HEK293 (cell line): ENCODE results near the gene AURKAIP1.

Experiments
- BCL11B ChIP-seq: fragments of 450-650 bp; formaldehyde crosslinking; IDR thresholded peaks from 2 replicates; pipeline ENCODE4 v1.5.1; 2016; ENCODE audit warnings: low read depth, missing biosample characterization, missing genetic modification characterization
- GLIS2 ChIP-seq: fragments of 450-650 bp; formaldehyde crosslinking; IDR thresholded peaks from 2 replicates; pipeline ENCODE4 v1.5.1; 2016; ENCODE audit warnings: missing biosample characterization, missing genetic modification characterization
- KLF8 ChIP-seq: fragments of 450-650 bp; formaldehyde crosslinking; IDR thresholded peaks from 2 replicates; pipeline ENCODE4 v1.5.1; 2016; ENCODE audit warnings: missing biosample characterization, missing genetic modification characterization
- ZEB2 ChIP-seq: fragments of 450-650 bp; formaldehyde crosslinking; IDR thresholded peaks from 2 replicates; pipeline ENCODE4 v1.5.1; 2016; ENCODE audit warnings: missing biosample characterization, missing genetic modification characterization
- ZNF140 ChIP-seq: fragments of 450-650 bp; formaldehyde crosslinking; IDR thresholded peaks from 2 replicates; pipeline ENCODE4 v1.5.1; 2016; ENCODE audit warnings: missing biosample characterization, missing genetic modification characterization
- ZNF202 ChIP-seq: fragments of 450-650 bp; formaldehyde crosslinking; IDR thresholded peaks from 2 replicates; pipeline ENCODE4 v1.5.1; 2016; ENCODE audit warnings: missing biosample characterization, missing genetic modification characterization, borderline replicate concordance
- ZNF266 ChIP-seq: fragments of 450-650 bp; formaldehyde crosslinking; IDR thresholded peaks from 2 replicates; pipeline ENCODE4 v1.5.1; 2016; ENCODE audit warnings: missing biosample characterization, missing genetic modification characterization, low read depth
- ZNF292 ChIP-seq: fragments of 450-650 bp; formaldehyde crosslinking; IDR thresholded peaks from 2 replicates; pipeline ENCODE4 v1.5.1; 2016; ENCODE audit warnings: low read depth, missing biosample characterization, missing genetic modification characterization, borderline replicate concordance
- ZNF521 ChIP-seq: fragments of 450-650 bp; formaldehyde crosslinking; IDR thresholded peaks from 2 replicates; pipeline ENCODE4 v1.5.1; 2017; ENCODE audit warnings: missing biosample characterization, mild to moderate bottlenecking, missing genetic modification characterization
- ZNF555 ChIP-seq: fragments of 450-650 bp; formaldehyde crosslinking; conservative IDR thresholded peaks from 2 replicates; pipeline ENCODE4 v1.5.1; 2017; ENCODE audit warnings: missing biosample characterization, mild to moderate bottlenecking, missing genetic modification characterization, inconsistent platforms
- ZNF558 ChIP-seq: fragments of 450-650 bp; formaldehyde crosslinking; IDR thresholded peaks from 2 replicates; pipeline ENCODE4 v1.5.1; 2016; ENCODE audit warnings: missing biosample characterization, missing genetic modification characterization
- ZNF658 ChIP-seq: fragments of 450-650 bp; formaldehyde crosslinking; IDR thresholded peaks from 2 replicates; pipeline ENCODE4; 2016; ENCODE audit warnings: missing biosample characterization, missing genetic modification characterization
- ZNF670 ChIP-seq: fragments of 450-650 bp; formaldehyde crosslinking; IDR thresholded peaks from 2 replicates; pipeline ENCODE4 v1.5.1; 2016; ENCODE audit warnings: missing biosample characterization, missing genetic modification characterization, low read depth
- ZNF843 ChIP-seq: fragments of 450-650 bp; formaldehyde crosslinking; IDR thresholded peaks from 2 replicates; pipeline ENCODE4 v1.5.1; 2016; ENCODE audit warnings: missing biosample characterization, missing genetic modification characterization
- ZSCAN30 ChIP-seq: fragments of 450-650 bp; IDR thresholded peaks from 2 replicates; pipeline ENCODE4 v1.5.1; 2018; ENCODE audit warnings: missing biosample characterization, mild to moderate bottlenecking, missing genetic modification characterization, moderate library complexity
- TF ChIP-seq, protein P1 (sequence below): fragments of 450-650 bp; formaldehyde crosslinking; IDR thresholded peaks from 2 replicates; pipeline ENCODE4 v1.5.1; 2017; ENCODE audit warnings: missing biosample characterization, missing genetic modification characterization
- TF ChIP-seq, protein P2 (sequence below): fragments of 450-650 bp; formaldehyde crosslinking; IDR thresholded peaks from 2 replicates; pipeline ENCODE4 v1.5.1; 2017; ENCODE audit warnings: missing biosample characterization, mild to moderate bottlenecking, missing genetic modification characterization, moderate library complexity
- TF ChIP-seq, protein P3 (sequence below): fragments of 450-650 bp; formaldehyde crosslinking; IDR thresholded peaks from 2 replicates; pipeline ENCODE4 v1.5.1; 2016; ENCODE audit warnings: missing biosample characterization, missing genetic modification characterization
- TF ChIP-seq, protein P4 (sequence below): fragments of 450-650 bp; formaldehyde crosslinking; conservative IDR thresholded peaks from 2 replicates; pipeline ENCODE4 v1.5.1; 2016; ENCODE audit warnings: low read depth, missing biosample characterization, missing genetic modification characterization
- TF ChIP-seq, protein P5 (sequence below): fragments of 450-650 bp; formaldehyde crosslinking; IDR thresholded peaks from 2 replicates; pipeline ENCODE4 v1.5.1; 2016; ENCODE audit warnings: missing biosample characterization, missing genetic modification characterization
- TF ChIP-seq, protein P6 (sequence below): fragments of 450-650 bp; formaldehyde crosslinking; IDR thresholded peaks from 2 replicates; pipeline ENCODE4 v1.5.1; 2016; ENCODE audit warnings: missing biosample characterization, missing genetic modification characterization, borderline replicate concordance
- TF ChIP-seq, protein P7 (sequence below): fragments of 450-650 bp; formaldehyde crosslinking; IDR thresholded peaks from 2 replicates; pipeline ENCODE4 v1.5.1; 2017; ENCODE audit warnings: missing biosample characterization, missing genetic modification characterization

The AURKAIP1 gene

DNA sequence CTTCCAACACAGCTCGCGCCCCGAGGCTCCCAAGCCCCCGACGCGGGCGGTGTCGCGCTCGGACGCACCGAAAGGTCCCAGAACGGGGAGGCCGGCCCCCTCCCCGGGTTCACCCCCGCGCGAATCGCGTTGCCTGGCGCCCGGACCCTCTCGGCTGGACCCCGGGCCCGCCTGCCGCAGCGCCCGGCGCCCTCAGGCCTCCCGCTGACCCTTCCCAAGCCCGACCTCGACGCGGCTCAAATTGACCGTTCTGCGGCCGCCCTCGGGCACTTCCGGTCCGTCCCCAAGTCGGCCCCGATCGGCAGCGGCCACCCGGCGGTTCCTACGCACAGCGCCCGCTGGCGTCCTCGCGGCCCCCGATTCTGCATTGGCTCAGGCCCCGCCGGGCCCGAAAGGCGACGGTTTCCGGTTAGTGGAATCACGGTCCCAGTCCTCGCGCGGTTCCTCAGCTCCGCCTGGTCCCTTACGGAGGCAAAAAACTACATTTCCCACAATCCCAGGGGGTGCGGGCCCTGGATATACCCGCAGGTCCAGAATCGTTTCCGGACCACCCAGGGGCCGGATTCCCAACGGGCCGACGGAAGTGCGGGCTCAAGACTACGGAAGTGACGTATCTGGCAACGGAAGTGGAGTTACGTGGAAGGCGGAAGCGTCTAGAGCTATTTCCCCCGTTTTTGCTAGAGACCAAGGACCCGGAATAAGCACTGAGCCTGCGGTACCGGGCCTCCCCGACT is at the start of gene AURKAIP1 (continued):
- no peak for TF ChIP-seq ZNF670
- TF ChIP-seq ZNF202 (tag by site-specific recombination), result no peak
- peak; percentile 95 for TF ChIP-seq ZEB2 (tag by site-specific recombination)
- TF ChIP-seq, protein P1, sequence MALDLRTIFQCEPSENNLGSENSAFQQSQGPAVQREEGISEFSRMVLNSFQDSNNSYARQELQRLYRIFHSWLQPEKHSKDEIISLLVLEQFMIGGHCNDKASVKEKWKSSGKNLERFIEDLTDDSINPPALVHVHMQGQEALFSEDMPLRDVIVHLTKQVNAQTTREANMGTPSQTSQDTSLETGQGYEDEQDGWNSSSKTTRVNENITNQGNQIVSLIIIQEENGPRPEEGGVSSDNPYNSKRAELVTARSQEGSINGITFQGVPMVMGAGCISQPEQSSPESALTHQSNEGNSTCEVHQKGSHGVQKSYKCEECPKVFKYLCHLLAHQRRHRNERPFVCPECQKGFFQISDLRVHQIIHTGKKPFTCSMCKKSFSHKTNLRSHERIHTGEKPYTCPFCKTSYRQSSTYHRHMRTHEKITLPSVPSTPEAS (tag by site-specific recombination), result peak; percentile 78
- TF ChIP-seq ZSCAN30 (tag by site-specific recombination), result peak; percentile 100
- TF ChIP-seq ZNF266 (tag by site-specific recombination), result 0 out of 2 replicates have a peak, but pooled peaks have one; percentile 17
- TF ChIP-seq ZNF558 (tag by site-specific recombination), result peak; percentile 60; the same call in 1 of the 2 replicates
- peak; percentile 89; the same call in 1 of the 2 replicates for TF ChIP-seq BCL11B (tag by site-specific recombination)
- no peak for TF ChIP-seq ZNF555 (tag by site-specific recombination)
- no peak for TF ChIP-seq ZNF140 (tag by site-specific recombination)
- TF ChIP-seq, protein P2, sequence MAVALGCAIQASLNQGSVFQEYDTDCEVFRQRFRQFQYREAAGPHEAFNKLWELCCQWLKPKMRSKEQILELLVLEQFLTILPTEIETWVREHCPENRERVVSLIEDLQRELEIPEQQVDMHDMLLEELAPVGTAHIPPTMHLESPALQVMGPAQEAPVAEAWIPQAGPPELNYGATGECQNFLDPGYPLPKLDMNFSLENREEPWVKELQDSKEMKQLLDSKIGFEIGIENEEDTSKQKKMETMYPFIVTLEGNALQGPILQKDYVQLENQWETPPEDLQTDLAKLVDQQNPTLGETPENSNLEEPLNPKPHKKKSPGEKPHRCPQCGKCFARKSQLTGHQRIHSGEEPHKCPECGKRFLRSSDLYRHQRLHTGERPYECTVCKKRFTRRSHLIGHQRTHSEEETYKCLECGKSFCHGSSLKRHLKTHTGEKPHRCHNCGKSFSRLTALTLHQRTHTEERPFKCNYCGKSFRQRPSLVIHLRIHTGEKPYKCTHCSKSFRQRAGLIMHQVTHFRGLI (tag by site-specific recombination), result peak; percentile 48
- TF ChIP-seq GLIS2 (tag by site-specific recombination), result peak; percentile 71
- TF ChIP-seq, protein P3, sequence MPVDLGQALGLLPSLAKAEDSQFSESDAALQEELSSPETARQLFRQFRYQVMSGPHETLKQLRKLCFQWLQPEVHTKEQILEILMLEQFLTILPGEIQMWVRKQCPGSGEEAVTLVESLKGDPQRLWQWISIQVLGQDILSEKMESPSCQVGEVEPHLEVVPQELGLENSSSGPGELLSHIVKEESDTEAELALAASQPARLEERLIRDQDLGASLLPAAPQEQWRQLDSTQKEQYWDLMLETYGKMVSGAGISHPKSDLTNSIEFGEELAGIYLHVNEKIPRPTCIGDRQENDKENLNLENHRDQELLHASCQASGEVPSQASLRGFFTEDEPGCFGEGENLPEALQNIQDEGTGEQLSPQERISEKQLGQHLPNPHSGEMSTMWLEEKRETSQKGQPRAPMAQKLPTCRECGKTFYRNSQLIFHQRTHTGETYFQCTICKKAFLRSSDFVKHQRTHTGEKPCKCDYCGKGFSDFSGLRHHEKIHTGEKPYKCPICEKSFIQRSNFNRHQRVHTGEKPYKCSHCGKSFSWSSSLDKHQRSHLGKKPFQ (tag by site-specific recombination), result peak; percentile 72
- TF ChIP-seq, protein P4, sequence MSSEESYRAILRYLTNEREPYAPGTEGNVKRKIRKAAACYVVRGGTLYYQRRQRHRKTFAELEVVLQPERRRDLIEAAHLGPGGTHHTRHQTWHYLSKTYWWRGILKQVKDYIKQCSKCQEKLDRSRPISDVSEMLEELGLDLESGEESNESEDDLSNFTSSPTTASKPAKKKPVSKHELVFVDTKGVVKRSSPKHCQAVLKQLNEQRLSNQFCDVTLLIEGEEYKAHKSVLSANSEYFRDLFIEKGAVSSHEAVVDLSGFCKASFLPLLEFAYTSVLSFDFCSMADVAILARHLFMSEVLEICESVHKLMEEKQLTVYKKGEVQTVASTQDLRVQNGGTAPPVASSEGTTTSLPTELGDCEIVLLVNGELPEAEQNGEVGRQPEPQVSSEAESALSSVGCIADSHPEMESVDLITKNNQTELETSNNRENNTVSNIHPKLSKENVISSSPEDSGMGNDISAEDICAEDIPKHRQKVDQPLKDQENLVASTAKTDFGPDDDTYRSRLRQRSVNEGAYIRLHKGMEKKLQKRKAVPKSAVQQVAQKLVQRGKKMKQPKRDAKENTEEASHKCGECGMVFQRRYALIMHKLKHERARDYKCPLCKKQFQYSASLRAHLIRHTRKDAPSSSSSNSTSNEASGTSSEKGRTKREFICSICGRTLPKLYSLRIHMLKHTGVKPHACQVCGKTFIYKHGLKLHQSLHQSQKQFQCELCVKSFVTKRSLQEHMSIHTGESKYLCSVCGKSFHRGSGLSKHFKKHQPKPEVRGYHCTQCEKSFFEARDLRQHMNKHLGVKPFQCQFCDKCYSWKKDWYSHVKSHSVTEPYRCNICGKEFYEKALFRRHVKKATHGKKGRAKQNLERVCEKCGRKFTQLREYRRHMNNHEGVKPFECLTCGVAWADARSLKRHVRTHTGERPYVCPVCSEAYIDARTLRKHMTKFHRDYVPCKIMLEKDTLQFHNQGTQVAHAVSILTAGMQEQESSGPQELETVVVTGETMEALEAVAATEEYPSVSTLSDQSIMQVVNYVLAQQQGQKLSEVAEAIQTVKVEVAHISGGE, result peak; percentile 100
- TF ChIP-seq KLF8 (tag by site-specific recombination), result peak; percentile 99
- no peak for TF ChIP-seq ZNF521 (tag by site-specific recombination)
- TF ChIP-seq, protein P5, sequence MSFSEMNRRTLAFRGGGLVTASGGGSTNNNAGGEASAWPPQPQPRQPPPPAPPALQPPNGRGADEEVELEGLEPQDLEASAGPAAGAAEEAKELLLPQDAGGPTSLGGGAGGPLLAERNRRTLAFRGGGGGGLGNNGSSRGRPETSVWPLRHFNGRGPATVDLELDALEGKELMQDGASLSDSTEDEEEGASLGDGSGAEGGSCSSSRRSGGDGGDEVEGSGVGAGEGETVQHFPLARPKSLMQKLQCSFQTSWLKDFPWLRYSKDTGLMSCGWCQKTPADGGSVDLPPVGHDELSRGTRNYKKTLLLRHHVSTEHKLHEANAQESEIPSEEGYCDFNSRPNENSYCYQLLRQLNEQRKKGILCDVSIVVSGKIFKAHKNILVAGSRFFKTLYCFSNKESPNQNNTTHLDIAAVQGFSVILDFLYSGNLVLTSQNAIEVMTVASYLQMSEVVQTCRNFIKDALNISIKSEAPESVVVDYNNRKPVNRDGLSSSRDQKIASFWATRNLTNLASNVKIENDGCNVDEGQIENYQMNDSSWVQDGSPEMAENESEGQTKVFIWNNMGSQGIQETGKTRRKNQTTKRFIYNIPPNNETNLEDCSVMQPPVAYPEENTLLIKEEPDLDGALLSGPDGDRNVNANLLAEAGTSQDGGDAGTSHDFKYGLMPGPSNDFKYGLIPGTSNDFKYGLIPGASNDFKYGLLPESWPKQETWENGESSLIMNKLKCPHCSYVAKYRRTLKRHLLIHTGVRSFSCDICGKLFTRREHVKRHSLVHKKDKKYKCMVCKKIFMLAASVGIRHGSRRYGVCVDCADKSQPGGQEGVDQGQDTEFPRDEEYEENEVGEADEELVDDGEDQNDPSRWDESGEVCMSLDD (tag by site-specific recombination), result peak; percentile 89
- 0 out of 2 replicates have a peak, but pooled peaks have one; percentile 65 for TF ChIP-seq ZNF658
- TF ChIP-seq, protein P6, sequence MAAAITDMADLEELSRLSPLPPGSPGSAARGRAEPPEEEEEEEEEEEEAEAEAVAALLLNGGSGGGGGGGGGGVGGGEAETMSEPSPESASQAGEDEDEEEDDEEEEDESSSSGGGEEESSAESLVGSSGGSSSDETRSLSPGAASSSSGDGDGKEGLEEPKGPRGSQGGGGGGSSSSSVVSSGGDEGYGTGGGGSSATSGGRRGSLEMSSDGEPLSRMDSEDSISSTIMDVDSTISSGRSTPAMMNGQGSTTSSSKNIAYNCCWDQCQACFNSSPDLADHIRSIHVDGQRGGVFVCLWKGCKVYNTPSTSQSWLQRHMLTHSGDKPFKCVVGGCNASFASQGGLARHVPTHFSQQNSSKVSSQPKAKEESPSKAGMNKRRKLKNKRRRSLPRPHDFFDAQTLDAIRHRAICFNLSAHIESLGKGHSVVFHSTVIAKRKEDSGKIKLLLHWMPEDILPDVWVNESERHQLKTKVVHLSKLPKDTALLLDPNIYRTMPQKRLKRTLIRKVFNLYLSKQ (tag by site-specific recombination), result no peak
- no peak for TF ChIP-seq ZNF292 (tag by site-specific recombination)
- peak; percentile 82 for TF ChIP-seq ZNF843 (tag by site-specific recombination)
- TF ChIP-seq, protein P7, sequence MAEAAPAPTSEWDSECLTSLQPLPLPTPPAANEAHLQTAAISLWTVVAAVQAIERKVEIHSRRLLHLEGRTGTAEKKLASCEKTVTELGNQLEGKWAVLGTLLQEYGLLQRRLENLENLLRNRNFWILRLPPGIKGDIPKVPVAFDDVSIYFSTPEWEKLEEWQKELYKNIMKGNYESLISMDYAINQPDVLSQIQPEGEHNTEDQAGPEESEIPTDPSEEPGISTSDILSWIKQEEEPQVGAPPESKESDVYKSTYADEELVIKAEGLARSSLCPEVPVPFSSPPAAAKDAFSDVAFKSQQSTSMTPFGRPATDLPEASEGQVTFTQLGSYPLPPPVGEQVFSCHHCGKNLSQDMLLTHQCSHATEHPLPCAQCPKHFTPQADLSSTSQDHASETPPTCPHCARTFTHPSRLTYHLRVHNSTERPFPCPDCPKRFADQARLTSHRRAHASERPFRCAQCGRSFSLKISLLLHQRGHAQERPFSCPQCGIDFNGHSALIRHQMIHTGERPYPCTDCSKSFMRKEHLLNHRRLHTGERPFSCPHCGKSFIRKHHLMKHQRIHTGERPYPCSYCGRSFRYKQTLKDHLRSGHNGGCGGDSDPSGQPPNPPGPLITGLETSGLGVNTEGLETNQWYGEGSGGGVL (tag by site-specific recombination), result peak; percentile 21; the same call in 1 of the 2 replicates
